Keratinocyte (primary cell): ENCODE measurements around the gene CLTB. TPM values are rescaled to one million over a fixed set of nuclear protein-coding genes. Genes with fewer than 3 reads are reported as not detected.

Experiments used
- DNase-seq: peaks from one replicate; pipeline ENCODE4 v3.0.0-alpha.2; 2011; ENCODE audit warnings: low read depth, missing footprints, low spot score
- FAIRE-seq: peaks from 2 replicates; lab custom pipeline; 2011; peaks lifted over from hg19 to GRCh38; lab: Jason Lieb, UNC
- H2AFZ ChIP-seq: 2 replicates; pipeline ENCODE4 v1.6.0; 2012; ENCODE audit warnings: low read length, control low read depth, inconsistent platforms; ENCODE audit not compliant: control insufficient read depth
- H3K27ac ChIP-seq: 2 replicates; pipeline ENCODE4 v1.5.1; 2011; ENCODE audit warnings: low read length; ENCODE audit not compliant: control insufficient read depth, insufficient read depth
- H3K27me3 ChIP-seq: 3 replicates; pipeline ENCODE4 v1.6.0; 2011; ENCODE audit warnings: low read length; ENCODE audit not compliant: control insufficient read depth, insufficient read depth; ENCODE audit errors: extremely low read depth
- H3K36me3 ChIP-seq, 2 experiments: 2 replicates in 1 of 2; 3 replicates in 1 of 2; pipeline ENCODE4 v1.5.1; 2011; ENCODE audit warnings: low read length in 2 of 2, mild to moderate bottlenecking in 1 of 2; ENCODE audit not compliant: control insufficient read depth in 2 of 2, insufficient read depth in 2 of 2; ENCODE audit errors: extremely low read depth in 1 of 2
- H3K4me1 ChIP-seq: 3 replicates; pipeline ENCODE4 v1.5.1; 2011; ENCODE audit warnings: low read length; ENCODE audit not compliant: control insufficient read depth, insufficient read depth; ENCODE audit errors: extremely low read depth
- H3K4me2 ChIP-seq: 3 replicates; pipeline ENCODE4 v1.6.0; 2011; ENCODE audit warnings: low read depth, low read length; ENCODE audit not compliant: control insufficient read depth, insufficient read depth; ENCODE audit errors: extremely low read depth
- H3K4me3 ChIP-seq, 3 experiments: fragments of 200-600 bp in 1 of 3; sonication (generic) in 1 of 3; 2 replicates in 2 of 3; 3 replicates in 1 of 3; pipeline ENCODE4 v1.5.1; 2011 to 2016; ENCODE audit warnings: low read length in 3 of 3, mild to moderate bottlenecking in 3 of 3, control low read depth in 2 of 3, inconsistent platforms in 1 of 3, low read depth in 1 of 3, mixed read lengths in 1 of 3, mixed run types in 1 of 3, moderate library complexity in 1 of 3; ENCODE audit not compliant: control insufficient read depth in 2 of 3, insufficient read depth in 2 of 3; ENCODE audit errors: extremely low read depth in 1 of 3
- H3K79me2 ChIP-seq: 2 replicates; pipeline ENCODE4 v1.6.0; 2012; ENCODE audit warnings: low read length; ENCODE audit not compliant: control insufficient read depth, insufficient read depth
- H3K9ac ChIP-seq: 3 replicates; pipeline ENCODE4 v1.6.0; 2011; ENCODE audit warnings: low read length; ENCODE audit not compliant: control insufficient read depth, insufficient read depth; ENCODE audit errors: extremely low read depth
- H3K9me1 ChIP-seq: 3 replicates; pipeline ENCODE4 v1.6.0; 2011; ENCODE audit warnings: low read length; ENCODE audit not compliant: control insufficient read depth, insufficient read depth; ENCODE audit errors: extremely low read depth
- H3K9me3 ChIP-seq: 2 replicates; pipeline ENCODE4 v1.5.1; 2012; ENCODE audit warnings: low read depth, low read length; ENCODE audit not compliant: control insufficient read depth
- H4K20me1 ChIP-seq: 3 replicates; pipeline ENCODE4 v1.6.0; 2011; ENCODE audit warnings: low read length; ENCODE audit not compliant: control insufficient read depth, insufficient read depth; ENCODE audit errors: extremely low read depth
- CTCF ChIP-seq, 3 experiments: IDR thresholded peaks in 1 of 3; conservative IDR thresholded peaks in 1 of 3; optimal IDR thresholded peaks in 1 of 3; 2 replicates in 2 of 3; 3 replicates in 1 of 3; pipeline versions ENCODE3 to v1.5.1; 2011; ENCODE audit warnings: low read length in 3 of 3, mild to moderate bottlenecking in 3 of 3, moderate library complexity in 2 of 3, control low read depth in 1 of 3, inconsistent platforms in 1 of 3; ENCODE audit not compliant: insufficient read depth in 2 of 3; ENCODE audit errors: extremely low read depth in 1 of 3
- EZH2 ChIP-seq: IDR thresholded peaks from one replicate; pipeline ENCODE4 v1.6.1; 2012; ENCODE audit warnings: inconsistent platforms, mild to moderate bottlenecking, low read length, moderate library complexity
- dilution Hi-C: fragments of 300-500 bp; cut with MboI; formaldehyde crosslinking; loops from one replicate; pipeline ENCODE4 v1.7.0; 2020; ENCODE audit warnings: low sequenced_read_pairs; ENCODE audit not compliant: extremely low pct_ligation_motif_present
- polyA plus RNA-seq, 5 experiments: library from polyadenylated mRNA; depleted of rRNA in 3 of 5; stranded (reverse) in 3 of 5; stranded (forward) in 1 of 5; unstranded in 1 of 5; fragments of >200 nt; gene quantifications; 1 replicate in 1 of 5; 2 replicates in 3 of 5; 3 replicates in 1 of 5; pipeline versions ENCODE4 v1.2.1 to v1.2.3, GENCODE V29; 2011 to 2012; ENCODE audit warnings: missing spikeins in 2 of 5, low read depth in 1 of 5, low replicate concordance in 1 of 5

CLTB gene
- polyA plus RNA-seq, 1 donor (not counting 4 experiments of a cell fraction or from before 2014, with no cell fraction given) = 326 TPM

- no peak overlapping the region for H3K9ac ChIP-seq
- FAIRE-seq (no peak), DNase-seq (no peak)
- H3K36me3 ChIP-seq = no peaks in the 10 kb centered on the region
- no peaks in the 10 kb centered on the region for H3K27me3 ChIP-seq
- H4K20me1 ChIP-seq = no peaks in the 10 kb centered on the region
- TF ChIP-seq EZH2 = no peak
- H3K4me3 ChIP-seq = no peak overlapping the region
- dilution Hi-C loops = no loop called here
- H3K9me3 ChIP-seq = no peaks in the 10 kb centered on the region
- H3K27ac ChIP-seq = no peak overlapping the region
- no peaks in the 10 kb centered on the region for H3K9me1 ChIP-seq
- H2AFZ ChIP-seq = no peak overlapping the region
- H3K4me1 ChIP-seq = no peaks in the 10 kb centered on the region
- no peak overlapping the region for H3K4me2 ChIP-seq
- no peaks in the 10 kb centered on the region for H3K79me2 ChIP-seq
Observed at GRCh38 chr5:176426876-176427275, 10.5 kb upstream of the CLTB start.

- no peak overlapping the region for H3K4me2 ChIP-seq
- H4K20me1 ChIP-seq = no peaks in the 10 kb centered on the region
- no peak overlapping the region for H2AFZ ChIP-seq
- DNase-seq = no peak
- no peaks in the 10 kb centered on the region for H3K79me2 ChIP-seq
- H3K9ac ChIP-seq = no peak overlapping the region
- no peaks in the 10 kb centered on the region for H3K9me3 ChIP-seq
- H3K4me3 ChIP-seq = no peak overlapping the region
- TF ChIP-seq EZH2 = no peak
- TF ChIP-seq CTCF (optimal IDR thresholded peaks at IDR 0.05 in 1 of 3, IDR thresholded peaks at IDR 0.05 in 1 of 3, conservative IDR thresholded peaks at IDR 0.05 in 1 of 3; ENCODE audit: extremely low read depth in 1 of 3, insufficient read depth in 2 of 3, low read length in 3 of 3) = no peak
- no peaks in the 10 kb centered on the region for H3K9me1 ChIP-seq
- no peaks in the 10 kb centered on the region for H3K36me3 ChIP-seq
- no peak overlapping the region for H3K27ac ChIP-seq
- dilution Hi-C loops = no loop called here
- no peaks in the 10 kb centered on the region for H3K27me3 ChIP-seq
- no peak for FAIRE-seq
- no peaks in the 10 kb centered on the region for H3K4me1 ChIP-seq
Observed at GRCh38 chr5:176425791-176426190, 9.5 kb upstream of the CLTB start.

- dilution Hi-C loops = no loop called here
- H3K4me2 ChIP-seq = no peak overlapping the region
- DNase-seq = no peak
- no peak overlapping the region for H2AFZ ChIP-seq
- H3K27ac ChIP-seq = no peak overlapping the region
- no peak for FAIRE-seq
- H3K9ac ChIP-seq = no peak overlapping the region
- no peaks in the 10 kb centered on the region for H3K9me1 ChIP-seq
- no peaks in the 10 kb centered on the region for H3K36me3 ChIP-seq
- no peaks in the 10 kb centered on the region for H3K27me3 ChIP-seq
- H3K4me1 ChIP-seq = peaks cover 2% of the 10 kb centered on the region
- no peak overlapping the region for H3K4me3 ChIP-seq
- H4K20me1 ChIP-seq = no peaks in the 10 kb centered on the region
- TF ChIP-seq EZH2 = no peak
- TF ChIP-seq CTCF (optimal IDR thresholded peaks at IDR 0.05 in 1 of 3, IDR thresholded peaks at IDR 0.05 in 1 of 3, conservative IDR thresholded peaks at IDR 0.05 in 1 of 3; ENCODE audit: extremely low read depth in 1 of 3, insufficient read depth in 2 of 3, low read length in 3 of 3) = no peak
- no peaks in the 10 kb centered on the region for H3K79me2 ChIP-seq
- H3K9me3 ChIP-seq = no peaks in the 10 kb centered on the region
Observed at GRCh38 chr5:176425138-176425537, 8.8 kb upstream of the CLTB start.
